ENCODE measurements around the gene PNPLA7. TPM values are rescaled to one million over a fixed set of nuclear protein-coding genes. Genes with fewer than 3 reads are reported as not detected.

PNPLA7 gene
- total and polyA plus RNA-seq, 2 of the 4 experiments (the other 2 are of a cell fraction), result under 0.01 to 0.89 TPM

DNA sequence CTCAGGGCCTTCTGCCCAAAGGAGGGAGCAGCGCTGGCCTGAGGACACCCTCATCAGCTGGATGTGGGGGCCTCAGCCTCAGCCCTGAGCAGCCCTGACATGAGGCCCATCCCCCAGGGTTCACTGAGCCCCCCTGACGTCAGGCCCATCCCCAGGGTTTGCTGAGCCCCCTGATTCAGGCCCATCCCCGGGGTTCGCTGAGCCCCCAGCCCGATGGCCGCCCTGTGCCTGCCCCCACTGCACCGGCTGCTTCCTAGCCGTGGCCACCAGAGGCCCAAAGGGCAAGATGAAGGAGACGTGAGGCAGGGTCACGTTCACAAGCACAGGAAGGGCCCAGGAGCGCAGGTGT lies 71.6 kb downstream of the PNPLA7 start:
- H3K27ac ChIP-seq (ENCODE audit: insufficient read depth, low read length), result no peak overlapping the region
- H3K4me2 ChIP-seq (ENCODE audit: low read depth, low read length), result no peak overlapping the region
- no peaks in the 10 kb centered on the region for H3K36me3 ChIP-seq (ENCODE audit: control insufficient read depth, insufficient read depth, low read length)
- 59% methylated on average over 8 of the region's 11 CpGs; no CpG with 5 or more reads in 1 of the 2 experiments for WGBS, 2 experiments (ENCODE audit: extremely low coverage in 2 of 2, insufficient read length in 1 of 2)
- no peak overlapping the region for H2BK5ac ChIP-seq (ENCODE audit: low read depth, low read length, poor library complexity, severe bottlenecking)
- H3K18ac ChIP-seq (ENCODE audit: low read depth, low read length), result no peak overlapping the region
- POLR2A ChIA-PET (ENCODE audit: unreplicated experiment), result no interaction called here
- H3K79me1 ChIP-seq (ENCODE audit: low read depth in 1 of 2, low read length in 2 of 2), result no peaks in the 10 kb centered on the region
- peaks cover 6% of the 10 kb centered on the region for H3K4me1 ChIP-seq (ENCODE audit: control insufficient read depth, insufficient read depth, low read length)
- no peak for ATAC-seq (ENCODE audit: low read depth)
- H3K9me3 ChIP-seq (ENCODE audit: control insufficient read depth, insufficient read depth, low read length), result peaks cover 15% of the 10 kb centered on the region
- no peak overlapping the region for H3K14ac ChIP-seq (replicated peaks; ENCODE audit: low read depth, low read length)
- TF ChIP-seq MXI1 (IDR thresholded peaks at IDR 0.05; ENCODE audit: borderline replicate concordance, low read depth, low read length) (no peak), RFX5 (IDR thresholded peaks at IDR 0.05; ENCODE audit: low read depth, low read length) (no peak), CEBPB (IDR thresholded peaks at IDR 0.05; ENCODE audit: low read depth, low read length) (no peak), POLR2A (IDR thresholded peaks at IDR 0.05; ENCODE audit: low read depth, low read length) (no peak), FOS (IDR thresholded peaks at IDR 0.05; ENCODE audit: low read depth, low read length) (no peak)
- TF ChIP-seq, protein P1, sequence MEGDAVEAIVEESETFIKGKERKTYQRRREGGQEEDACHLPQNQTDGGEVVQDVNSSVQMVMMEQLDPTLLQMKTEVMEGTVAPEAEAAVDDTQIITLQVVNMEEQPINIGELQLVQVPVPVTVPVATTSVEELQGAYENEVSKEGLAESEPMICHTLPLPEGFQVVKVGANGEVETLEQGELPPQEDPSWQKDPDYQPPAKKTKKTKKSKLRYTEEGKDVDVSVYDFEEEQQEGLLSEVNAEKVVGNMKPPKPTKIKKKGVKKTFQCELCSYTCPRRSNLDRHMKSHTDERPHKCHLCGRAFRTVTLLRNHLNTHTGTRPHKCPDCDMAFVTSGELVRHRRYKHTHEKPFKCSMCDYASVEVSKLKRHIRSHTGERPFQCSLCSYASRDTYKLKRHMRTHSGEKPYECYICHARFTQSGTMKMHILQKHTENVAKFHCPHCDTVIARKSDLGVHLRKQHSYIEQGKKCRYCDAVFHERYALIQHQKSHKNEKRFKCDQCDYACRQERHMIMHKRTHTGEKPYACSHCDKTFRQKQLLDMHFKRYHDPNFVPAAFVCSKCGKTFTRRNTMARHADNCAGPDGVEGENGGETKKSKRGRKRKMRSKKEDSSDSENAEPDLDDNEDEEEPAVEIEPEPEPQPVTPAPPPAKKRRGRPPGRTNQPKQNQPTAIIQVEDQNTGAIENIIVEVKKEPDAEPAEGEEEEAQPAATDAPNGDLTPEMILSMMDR (conservative IDR thresholded peaks at IDR 0.05; ENCODE audit: low read depth, low read length), result no peak
- H3K4ac ChIP-seq (ENCODE audit: low read depth, low read length), result no peak overlapping the region
- H2AK5ac ChIP-seq (ENCODE audit: low read depth, low read length), result no peak overlapping the region
- no peak overlapping the region for H4K91ac ChIP-seq (ENCODE audit: insufficient read depth, low read depth, low read length)
- peaks cover 11% of the 10 kb centered on the region; the same call in 1 of the 2 replicates for H3K27me3 ChIP-seq (ENCODE audit: control insufficient read depth, insufficient read depth, low read length)
- H3K23ac ChIP-seq (ENCODE audit: low read depth, low read length), result no peak overlapping the region
- intact Hi-C loops (cut with micrococcal nuclease), result no loop called here
- no peak overlapping the region for H2BK120ac ChIP-seq (ENCODE audit: low read depth, low read length)
- H4K8ac ChIP-seq (ENCODE audit: low read depth in 2 of 2, low read length in 2 of 2), result no peak overlapping the region
- no peaks in the 10 kb centered on the region for H4K20me1 ChIP-seq (ENCODE audit: insufficient read depth, low read length)
- H3K4me3 ChIP-seq (ENCODE audit: insufficient read depth, low read depth, low read length), result no peak overlapping the region
- DNase-seq, result no peak
- H4K5ac ChIP-seq (ENCODE audit: low read depth, low read length), result no peak overlapping the region
- no peak overlapping the region for H2AK9ac ChIP-seq (replicated peaks; ENCODE audit: low read depth, low read length, poor library complexity)
- H3K56ac ChIP-seq (ENCODE audit: extremely low read depth, insufficient read depth, low read length), result no peak overlapping the region
- in situ Hi-C loops (cut with MboI; ENCODE audit: low sequenced_read_pairs), result no loop called here
- CTCF ChIA-PET, result no interaction called here
- no peak overlapping the region for H2AFZ ChIP-seq (replicated peaks; ENCODE audit: low read length, poor library complexity)
- H3K9ac ChIP-seq (ENCODE audit: low read depth, low read length), result no peak overlapping the region
- dilution Hi-C loops (cut with HindIII; ENCODE audit: low sequenced_read_pairs, unreplicated experiment), result no loop called here
- H3K9me1 ChIP-seq (ENCODE audit: insufficient read depth, low read length), result peaks cover 6% of the 10 kb centered on the region; the same call in 1 of the 2 replicates
- no peak overlapping the region for H2BK20ac ChIP-seq (ENCODE audit: low read depth, low read length)
- no peak overlapping the region for H2BK15ac ChIP-seq (ENCODE audit: low read depth, low read length)
- BruUV-seq (replicated peaks), result no TSS peak

Measured in IMR-90 (cell line).